Suppressor macrophage treated with lipopolysaccharide for 4 hours (primary cell): ENCODE results near the gene LRRC1.

ENCODE experiments used
- DNase-seq: peaks from one replicate; pipeline ENCODE4 v3.0.0-alpha.2; 2020

The LRRC1 gene

DNA sequence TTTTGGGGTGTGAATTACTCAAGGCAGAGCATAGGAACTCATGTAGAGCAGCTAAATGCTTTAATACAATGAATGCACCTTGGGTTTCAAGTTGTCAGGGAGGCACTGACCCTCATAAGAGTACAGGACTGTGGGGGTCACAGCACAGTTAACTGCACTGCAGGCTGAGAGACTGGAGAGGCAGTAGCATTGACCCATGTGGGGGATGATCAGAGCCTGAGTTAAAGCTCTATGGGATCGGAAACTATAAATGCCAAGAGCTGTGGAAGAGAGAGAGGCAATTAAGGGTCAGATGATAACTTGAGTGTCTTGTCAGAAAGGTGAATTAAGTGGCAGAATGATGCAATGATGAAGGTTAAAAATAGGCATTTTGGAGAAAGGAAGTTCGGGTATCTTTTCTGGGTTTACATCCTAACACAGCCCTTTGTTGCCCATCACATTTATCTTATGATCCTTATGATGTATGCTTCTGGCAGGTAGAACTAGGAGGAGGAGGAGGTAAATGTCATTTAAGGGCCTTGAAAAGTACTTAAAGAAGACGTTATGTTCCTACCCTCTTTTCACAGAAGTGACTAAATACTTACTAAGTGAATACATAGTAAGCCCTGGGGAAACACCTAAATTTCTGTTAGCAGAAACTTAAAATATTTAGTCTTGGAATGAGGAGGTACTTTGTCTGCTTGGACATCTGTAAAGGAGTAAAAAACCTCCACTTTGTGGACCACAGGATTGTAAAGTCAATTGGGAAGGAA is 24.2 kb downstream of the LRRC1 start:
- no peak for DNase-seq

- no peak for DNase-seq
These were observed 27.8 kb downstream of the LRRC1 start for GRCh38 chr6:53822401-53823125.

GRCh38 chr6:53824714-53825113 is 29.9 kb downstream of the LRRC1 start:
- DNase-seq = no peak

- no peak for DNase-seq
These were observed 30.9 kb downstream of the LRRC1 start for GRCh38 chr6:53825532-53826321.

GRCh38 chr6:53827531-53827930 is 32.7 kb downstream of the LRRC1 start:
- no peak for DNase-seq

GRCh38 chr6:53828215-53828614 is 33.4 kb downstream of the LRRC1 start:
- DNase-seq = no peak

DNA sequence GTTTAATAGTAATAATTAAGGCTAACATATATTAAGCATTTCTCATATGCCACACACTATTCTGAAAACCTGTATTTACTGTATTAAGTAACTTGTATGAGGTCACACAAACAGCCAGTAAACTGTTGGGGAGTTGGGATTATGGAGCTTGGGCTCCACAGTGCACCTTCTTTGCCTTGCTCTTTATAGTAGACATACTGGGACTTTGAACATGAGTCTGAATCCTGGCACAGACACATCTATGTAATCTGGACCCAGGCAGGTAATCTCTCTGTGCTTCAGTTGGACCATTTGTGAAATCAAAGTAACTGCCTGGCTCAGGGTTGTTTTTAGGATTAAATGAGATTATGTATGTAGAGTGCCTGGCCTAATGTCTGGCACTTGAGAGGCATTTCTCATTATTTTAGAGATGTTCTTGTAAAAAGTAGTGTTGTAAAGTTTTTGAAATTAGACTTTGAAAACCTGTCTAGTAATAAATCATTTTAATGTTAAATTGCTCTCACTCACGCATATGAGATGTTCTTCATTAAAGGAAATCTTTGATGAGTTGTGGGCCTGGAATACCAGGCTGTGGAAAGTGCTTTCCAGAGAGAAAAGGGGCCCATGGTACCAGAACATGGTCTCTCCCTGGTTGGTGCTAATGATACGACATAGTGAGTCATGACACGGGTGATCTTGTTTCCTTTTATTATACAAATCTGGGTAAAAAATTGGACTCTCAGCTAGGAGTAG is 34.3 kb downstream of the LRRC1 start:
- no peak for DNase-seq

DNA sequence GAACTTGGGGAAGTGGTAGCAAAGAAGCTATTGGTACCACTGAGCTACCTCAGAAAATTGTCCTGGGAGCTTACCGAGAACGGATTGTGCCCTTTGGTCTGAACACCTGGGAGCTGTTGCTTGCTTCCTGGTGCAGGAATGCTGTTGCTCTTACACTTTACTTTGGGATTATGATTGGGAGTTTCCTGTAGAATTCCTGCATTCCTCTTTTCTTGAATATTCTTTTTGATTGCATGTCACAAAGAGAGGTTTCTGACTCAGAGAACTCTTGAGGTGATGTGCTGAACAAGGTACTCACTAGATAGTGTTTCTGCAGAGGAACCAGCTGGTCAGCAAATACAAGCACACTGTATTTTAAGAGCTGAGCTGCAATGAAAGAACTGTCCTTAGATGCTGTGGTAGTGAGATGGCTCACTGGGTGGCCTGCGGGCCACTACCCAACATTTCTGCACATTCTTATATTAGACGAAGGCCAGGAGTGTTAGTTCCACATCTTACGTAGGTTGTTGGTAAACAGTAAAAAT is 35.0 kb downstream of the LRRC1 start:
- no peak for DNase-seq

DNA sequence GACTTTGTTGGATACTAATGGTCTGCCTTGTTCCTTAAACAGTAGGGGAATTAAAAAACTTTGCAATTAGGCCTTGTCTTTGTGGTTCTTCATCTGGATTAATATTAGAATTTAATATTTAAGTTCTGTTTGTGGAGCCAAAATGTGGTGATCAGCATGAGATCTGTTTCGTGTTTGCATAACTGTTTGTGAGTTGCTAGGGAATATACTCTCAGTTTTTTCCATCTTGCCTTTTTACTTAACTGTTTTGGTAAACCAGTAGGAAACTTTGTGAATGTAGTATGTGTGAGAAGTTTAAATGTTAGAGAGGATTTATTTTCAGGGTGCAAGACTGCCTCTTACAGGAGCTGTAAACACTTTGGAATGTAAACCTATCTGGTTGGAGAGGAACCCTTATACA is 35.6 kb downstream of the LRRC1 start:
- DNase-seq = no peak

GRCh38 chr6:53831081-53831869 is 36.5 kb downstream of the LRRC1 start:
- no peak for DNase-seq

DNA sequence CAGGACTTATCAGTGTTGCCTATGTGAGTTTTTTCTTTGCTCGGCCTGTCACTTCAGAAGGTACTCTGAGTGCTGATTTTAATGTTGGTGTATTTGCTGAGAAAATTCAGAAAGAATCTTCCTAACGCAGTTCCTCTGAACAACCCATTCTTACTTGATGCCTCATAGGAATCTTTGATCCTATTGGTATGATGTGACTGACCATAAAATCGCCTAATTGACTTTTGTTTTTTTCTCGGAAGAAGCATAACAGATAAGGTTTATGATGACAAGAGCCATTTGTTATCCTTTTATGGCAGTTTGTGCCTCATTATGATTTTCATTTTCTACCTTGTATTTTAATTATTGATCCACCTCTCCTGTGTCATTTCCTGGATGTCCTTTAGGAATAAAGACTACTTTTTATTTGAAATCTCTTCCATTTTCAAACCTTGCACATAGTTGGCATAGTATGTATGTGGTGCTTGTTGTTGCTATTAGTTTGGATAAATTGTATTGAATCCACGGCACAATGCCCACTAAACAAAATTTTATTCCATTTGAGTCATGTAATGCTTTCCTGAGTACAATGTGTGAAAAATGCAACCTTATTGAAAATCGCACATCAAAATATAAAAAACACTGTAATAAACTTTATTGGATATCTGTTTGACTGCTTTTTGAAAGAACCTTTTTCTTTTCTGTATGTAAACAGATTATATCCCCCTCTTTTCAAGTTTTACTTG is 37.3 kb downstream of the LRRC1 start:
- DNase-seq = no peak

DNA sequence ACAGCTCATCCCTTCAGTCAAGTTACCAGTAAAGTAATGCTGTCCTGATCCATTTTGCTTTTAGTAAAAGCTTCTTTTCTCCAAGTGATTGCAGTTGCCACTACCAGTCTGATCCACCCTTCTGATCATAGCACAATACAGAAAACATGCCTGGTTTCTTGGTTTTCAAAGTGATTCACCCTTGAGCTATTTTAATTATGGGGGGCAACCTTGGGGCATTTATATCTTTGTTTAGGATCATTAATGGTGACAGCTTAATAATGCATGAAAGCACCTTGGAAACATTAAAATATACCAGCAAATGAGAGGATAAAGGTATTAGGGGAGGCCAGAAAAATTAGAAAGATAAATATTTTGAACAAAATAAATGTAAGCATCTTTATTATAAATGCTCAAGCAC is 38.4 kb downstream of the LRRC1 start:
- no peak for DNase-seq

DNA sequence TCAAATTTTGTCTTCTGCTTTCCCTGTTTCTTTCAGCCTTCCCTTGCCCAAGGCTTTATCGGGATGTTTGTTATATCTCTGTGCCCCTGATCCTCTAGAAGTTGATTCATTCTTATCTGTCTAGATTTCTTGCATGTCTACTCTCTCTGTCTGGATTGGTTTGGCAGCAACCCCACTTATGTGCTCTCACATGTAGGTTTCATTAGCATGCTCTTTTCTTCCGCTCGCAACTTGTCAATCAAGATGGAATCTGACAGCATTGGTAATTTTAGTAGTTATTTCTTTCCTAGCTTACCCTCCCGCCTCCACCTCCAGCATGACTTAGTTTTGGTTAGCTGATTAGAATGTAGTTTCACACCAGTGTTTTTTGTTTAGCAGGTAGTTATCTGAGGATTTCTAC is 39.3 kb downstream of the LRRC1 start:
- DNase-seq = no peak

- no peak for DNase-seq
These were observed 43.3 kb downstream of the LRRC1 start for GRCh38 chr6:53837865-53838769.

- no peak for DNase-seq
These were observed 45.2 kb downstream of the LRRC1 start for GRCh38 chr6:53840027-53840426.

- DNase-seq = no peak
These were observed 50.7 kb downstream of the LRRC1 start for GRCh38 chr6:53845280-53846195.

GRCh38 chr6:53846250-53846649 is 51.4 kb downstream of the LRRC1 start:
- no peak for DNase-seq

DNA sequence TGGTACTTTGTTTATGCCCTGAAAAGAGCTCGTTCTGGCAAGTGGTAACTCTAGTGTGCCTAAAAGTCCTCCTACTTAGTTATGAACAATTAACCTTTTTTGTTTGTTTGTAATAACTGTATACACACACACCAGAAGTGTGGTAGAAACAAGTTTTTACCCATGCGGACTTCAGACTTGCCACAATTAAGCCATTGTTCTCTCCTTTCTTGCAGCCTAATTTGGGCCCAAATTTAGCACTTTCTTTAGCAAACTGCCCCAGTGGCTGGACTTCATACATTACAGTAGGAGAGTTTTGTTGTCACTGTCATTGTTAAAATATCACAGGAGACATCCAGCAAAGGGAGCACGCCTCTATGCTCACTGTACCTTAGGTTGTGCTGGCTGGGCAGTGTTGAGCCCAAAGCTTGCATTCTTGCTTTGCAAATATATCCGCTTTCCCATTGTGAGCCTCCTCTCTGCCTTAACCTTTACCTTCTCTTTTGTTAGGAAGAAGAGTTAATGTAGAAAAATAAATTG is 53.0 kb downstream of the LRRC1 start:
- no peak for DNase-seq

DNA sequence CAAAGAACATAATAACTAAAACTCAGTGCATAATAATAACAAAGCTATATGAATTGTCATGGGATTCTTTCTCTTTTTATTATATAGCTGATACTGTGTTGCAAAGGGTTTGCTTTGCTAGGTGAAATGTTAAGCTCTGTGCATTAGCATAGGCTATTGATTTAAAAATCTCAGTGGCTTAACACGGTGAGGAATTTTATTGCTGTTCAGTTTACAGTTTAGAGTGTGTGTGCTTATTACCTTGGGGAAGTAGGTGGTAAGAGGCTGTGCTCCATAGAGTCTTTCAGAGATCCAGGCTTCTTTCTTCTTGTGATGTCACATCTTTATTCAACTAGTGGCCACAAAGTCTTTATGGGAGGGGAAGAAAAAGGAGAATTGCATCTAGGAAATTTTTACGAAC is 55.7 kb downstream of the LRRC1 start:
- no peak for DNase-seq
